CD8-positive, alpha-beta memory T cell (primary cell): ENCODE data around the gene DSCAML1. TPM values are rescaled to one million over a fixed set of nuclear protein-coding genes. Genes with fewer than 3 reads are reported as not detected.

Experiments used
- CTCF ChIA-PET: fragments of 350-600 bp; sonication (Branson Sonifier 250); formaldehyde crosslinking; loops from one replicate; lab custom pipeline; 2021; ENCODE audit warnings: antibody characterized with exemption; lab: Charles Lee
- POLR2A ChIA-PET: fragments of 350-600 bp; sonication (Branson Sonifier 250); formaldehyde crosslinking; loops from one replicate; lab custom pipeline; 2021; ENCODE audit warnings: antibody characterized with exemption; lab: Charles Lee
- DNase-seq, 5 donors: peaks; one replicate each; pipeline versions ENCODE4 v3.0.0 to v3.0.0-alpha.2; 2020 to 2022; ENCODE audit warnings: mixed read lengths in 1 of 5
- H3K27ac ChIP-seq: one replicate; pipeline ENCODE4 v1.7.0; 2013; ENCODE audit warnings: low read depth, mild to moderate bottlenecking, low read length, moderate library complexity
- H3K27me3 ChIP-seq: 2 replicates; pipeline ENCODE4 v1.7.0; 2013; ENCODE audit warnings: low read length, mild to moderate bottlenecking; ENCODE audit not compliant: insufficient read depth, poor library complexity, severe bottlenecking
- H3K36me3 ChIP-seq: 2 replicates; pipeline ENCODE4 v1.7.0; 2013; ENCODE audit warnings: mild to moderate bottlenecking, low read length, moderate library complexity; ENCODE audit not compliant: insufficient read depth
- H3K4me1 ChIP-seq: 2 replicates; pipeline ENCODE4 v1.7.0; 2013; ENCODE audit warnings: mild to moderate bottlenecking, low read length, moderate library complexity; ENCODE audit not compliant: insufficient read depth
- H3K4me3 ChIP-seq: 2 replicates; pipeline ENCODE4 v1.7.0; 2013; ENCODE audit warnings: mild to moderate bottlenecking, low read length
- H3K9me3 ChIP-seq: 2 replicates; pipeline ENCODE4 v1.7.0; 2013; ENCODE audit warnings: mild to moderate bottlenecking, low read length
- H3K27ac Mint-ChIP-seq, 8 donors: one replicate each; pipeline ENCODE4 v1.8.0; 2020 to 2021; ENCODE audit warnings: mixed read lengths in 8 of 8, mild to moderate bottlenecking in 6 of 8, inconsistent platforms in 3 of 8, moderate library complexity in 3 of 8
- H3K27me3 Mint-ChIP-seq, 2 donors: one replicate each; pipeline ENCODE4 v1.8.0; 2020 to 2021; ENCODE audit warnings: mixed read lengths in 2 of 2, mild to moderate bottlenecking in 1 of 2, moderate library complexity in 1 of 2
- H3K36me3 Mint-ChIP-seq, 3 donors: one replicate each; pipeline ENCODE4 v1.8.0; 2020 to 2021; ENCODE audit warnings: mixed read lengths in 3 of 3, inconsistent platforms in 1 of 3, mild to moderate bottlenecking in 1 of 3
- H3K4me1 Mint-ChIP-seq, 3 donors: one replicate each; pipeline ENCODE4 v1.8.0; 2020 to 2021; ENCODE audit warnings: mixed read lengths in 3 of 3, inconsistent platforms in 1 of 3, mild to moderate bottlenecking in 1 of 3
- H3K4me3 Mint-ChIP-seq, 7 donors: one replicate each; pipeline ENCODE4 v1.8.0; 2020 to 2021; ENCODE audit warnings: mixed read lengths in 7 of 7, mild to moderate bottlenecking in 6 of 7, moderate library complexity in 4 of 7, inconsistent platforms in 2 of 7
- H3K9me3 Mint-ChIP-seq, 5 donors: one replicate each; pipeline ENCODE4 v1.8.0; 2020 to 2022; ENCODE audit warnings: mixed read lengths in 5 of 5, mild to moderate bottlenecking in 3 of 5, moderate library complexity in 2 of 5, inconsistent platforms in 1 of 5
- polyA plus RNA-seq: library from polyadenylated mRNA; unstranded; fragments of 300-500 nt; fragmentation: Illumina TruSeq; gene quantifications from one replicate; pipeline ENCODE4 v1.2.3, GENCODE V29; 2021
- total RNA-seq, 2 experiments: library from RNA; stranded (reverse); gene quantifications; one replicate each; pipeline ENCODE4 v1.2.3, GENCODE V29; 2021

The DSCAML1 gene
- total and polyA plus RNA-seq, 3 experiments from 2014 or later: 0.48 to 0.91 TPM; not detected in 1

DNA sequence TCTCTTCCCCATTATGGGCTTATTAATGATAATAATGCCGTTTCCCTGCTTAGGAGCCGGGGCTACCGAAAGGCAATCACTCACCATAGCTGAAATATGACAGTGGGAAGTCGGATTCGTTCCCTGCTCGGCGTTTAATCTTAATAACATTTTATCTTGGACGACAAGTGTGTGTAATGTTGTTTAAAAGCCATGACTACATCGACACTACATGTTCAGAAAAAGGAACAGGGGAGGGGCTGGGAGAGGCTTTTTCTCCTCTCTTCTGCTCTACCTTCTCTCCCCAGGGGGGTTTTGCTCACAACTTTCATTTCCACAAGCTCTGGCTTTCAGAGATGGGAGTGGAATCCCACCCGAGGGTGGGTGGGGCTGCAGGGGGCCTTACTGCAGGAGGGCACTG is 105.5 kb downstream of the DSCAML1 start:
- Mint-ChIP-seq H3K9me3 (no peaks in the 10 kb centered on the region), H3K36me3 (no peaks in the 10 kb centered on the region), H3K4me3 (no peak overlapping the region), H3K4me1 (no peaks in the 10 kb centered on the region), H3K27me3 (peaks cover 3 to 6% of the 10 kb centered on the region in 2 donors), H3K27ac (no peak overlapping the region)
- ChIA-PET CTCF (no interaction called here), POLR2A (no interaction called here)
- Histone ChIP-seq H3K4me1 (no peaks in the 10 kb centered on the region), H3K9me3 (no peaks in the 10 kb centered on the region), H3K27me3 (no peaks in the 10 kb centered on the region), H3K27ac (no peak overlapping the region), H3K36me3 (no peaks in the 10 kb centered on the region), H3K4me3 (no peak overlapping the region)
- DNase-seq: no peak

- CTCF ChIA-PET: no interaction called here
- Mint-ChIP-seq H3K27me3 (peaks cover 3 to 6% of the 10 kb centered on the region in 2 donors), H3K4me1 (no peaks in the 10 kb centered on the region), H3K9me3 (no peaks in the 10 kb centered on the region), H3K4me3 (no peak overlapping the region), H3K27ac (no peak overlapping the region), H3K36me3 (no peaks in the 10 kb centered on the region)
- no peaks in the 10 kb centered on the region for H3K27me3 ChIP-seq
- no peaks in the 10 kb centered on the region for H3K4me1 ChIP-seq
- POLR2A ChIA-PET: no interaction called here
- no peak overlapping the region for H3K27ac ChIP-seq
- no peak overlapping the region for H3K4me3 ChIP-seq
- H3K9me3 ChIP-seq: no peaks in the 10 kb centered on the region
- no peaks in the 10 kb centered on the region for H3K36me3 ChIP-seq
- no peak for DNase-seq
These were observed 105.8 kb downstream of the DSCAML1 start for GRCh38 chr11:117691218-117691514.

DNA sequence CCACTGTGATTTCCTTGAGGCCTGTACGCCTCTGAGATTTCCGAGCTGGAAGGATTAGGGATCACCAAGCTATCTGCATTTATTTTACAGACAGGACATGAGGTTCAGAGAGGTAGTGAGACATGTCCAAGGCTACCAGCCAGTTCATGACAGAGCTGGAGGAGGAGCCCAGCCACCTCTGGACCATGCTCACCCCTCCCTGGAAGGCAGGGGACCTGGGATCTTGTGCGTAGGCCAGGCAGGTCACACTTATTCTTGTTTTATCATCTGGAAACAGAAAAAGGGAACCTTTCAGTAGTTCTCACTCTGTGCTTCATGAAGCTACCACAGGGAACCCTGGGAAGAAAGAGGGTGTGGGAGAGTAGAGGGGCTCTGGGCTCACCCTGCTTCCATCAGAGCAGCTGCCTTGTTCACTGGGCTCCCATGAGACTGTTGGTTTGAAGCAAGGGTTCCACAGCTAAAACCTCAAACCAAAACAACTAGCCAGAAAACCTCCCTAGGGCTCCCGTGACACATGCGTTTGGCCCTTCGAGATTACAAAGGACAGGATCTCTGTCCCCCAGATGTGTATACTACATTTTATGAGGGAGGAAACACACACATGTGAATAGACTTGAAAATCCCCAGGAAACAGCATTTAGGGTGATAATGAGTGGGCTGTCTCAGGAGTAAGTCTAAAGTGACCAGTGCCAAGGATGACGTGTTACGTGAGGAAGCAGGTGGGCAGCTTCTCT is 106.4 kb downstream of the DSCAML1 start:
- H3K9me3 ChIP-seq: no peaks in the 10 kb centered on the region
- H3K9me3 Mint-ChIP-seq: no peaks in the 10 kb centered on the region
- no peak for DNase-seq
- H3K27me3 Mint-ChIP-seq: peaks cover 3 to 6% of the 10 kb centered on the region in 2 donors
- H3K4me1 ChIP-seq: no peaks in the 10 kb centered on the region
- ChIA-PET CTCF (no interaction called here), POLR2A (no interaction called here)
- H3K27ac Mint-ChIP-seq: no peak overlapping the region
- H3K27ac ChIP-seq: no peak overlapping the region
- no peaks in the 10 kb centered on the region for H3K36me3 Mint-ChIP-seq
- H3K4me3 Mint-ChIP-seq: no peak overlapping the region
- no peak overlapping the region for H3K4me3 ChIP-seq
- H3K4me1 Mint-ChIP-seq: no peaks in the 10 kb centered on the region
- H3K27me3 ChIP-seq: no peaks in the 10 kb centered on the region
- H3K36me3 ChIP-seq: no peaks in the 10 kb centered on the region

DNA sequence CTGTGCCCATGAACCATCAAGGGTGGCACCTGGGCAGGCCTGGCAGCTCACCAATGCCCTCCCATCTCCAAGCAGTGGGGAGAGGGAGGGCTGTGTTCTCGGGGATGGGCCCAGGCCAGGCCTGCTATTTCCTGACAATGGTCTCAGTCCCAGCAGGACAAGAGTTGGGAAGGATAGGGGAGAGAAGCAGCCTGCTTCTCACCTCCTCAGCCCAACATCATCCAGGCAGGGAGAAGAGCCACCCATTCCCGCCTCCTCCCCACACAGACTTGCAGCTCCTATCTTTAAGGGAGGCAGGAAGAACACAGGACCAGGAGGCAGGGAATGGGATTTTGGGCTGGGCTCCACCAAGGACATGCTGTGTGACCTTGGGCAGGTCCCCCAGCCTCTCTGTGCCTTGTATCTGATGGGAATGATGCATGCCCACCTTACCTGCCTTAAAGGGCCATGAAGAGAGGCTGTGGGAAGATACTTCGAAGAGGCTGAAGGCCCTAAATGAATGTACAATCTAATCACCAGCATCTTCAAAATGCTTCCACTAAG is 108.7 kb downstream of the DSCAML1 start:
- Mint-ChIP-seq H3K27me3 (peaks cover 3 to 9% of the 10 kb centered on the region in 2 donors), H3K36me3 (no peaks in the 10 kb centered on the region), H3K9me3 (no peaks in the 10 kb centered on the region), H3K4me3 (no peak overlapping the region), H3K27ac (no peak overlapping the region), H3K4me1 (no peaks in the 10 kb centered on the region)
- no peaks in the 10 kb centered on the region for H3K27me3 ChIP-seq
- H3K36me3 ChIP-seq: no peaks in the 10 kb centered on the region
- no peaks in the 10 kb centered on the region for H3K4me1 ChIP-seq
- ChIA-PET POLR2A (no interaction called here), CTCF (no interaction called here)
- H3K4me3 ChIP-seq: no peak overlapping the region
- no peak overlapping the region for H3K27ac ChIP-seq
- DNase-seq: no peak
- no peaks in the 10 kb centered on the region for H3K9me3 ChIP-seq

DNA sequence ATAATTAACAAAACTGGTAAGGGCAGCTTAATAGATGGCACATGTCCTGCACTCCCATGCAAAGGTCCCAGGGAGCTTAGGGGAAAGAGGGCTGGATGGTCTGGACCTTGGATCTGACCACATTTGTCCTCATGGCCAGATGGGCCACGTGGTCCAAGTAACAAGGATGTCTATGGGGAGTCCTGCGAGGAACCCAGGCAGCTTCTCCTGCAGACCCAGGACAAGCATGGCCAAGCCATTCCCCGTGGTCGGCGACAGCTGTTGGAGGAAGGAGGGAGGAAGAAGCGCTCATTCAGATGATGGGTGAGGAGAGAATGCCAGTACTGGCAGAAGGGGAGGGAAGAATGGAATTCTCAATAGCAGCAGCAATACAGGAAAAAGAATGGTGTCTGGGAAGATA is 109.2 kb downstream of the DSCAML1 start:
- no peaks in the 10 kb centered on the region for H3K27me3 ChIP-seq
- no peak for DNase-seq
- H3K27ac ChIP-seq: no peak overlapping the region
- Mint-ChIP-seq H3K27ac (no peak overlapping the region), H3K4me3 (no peak overlapping the region), H3K4me1 (no peaks in the 10 kb centered on the region), H3K36me3 (no peaks in the 10 kb centered on the region), H3K9me3 (no peaks in the 10 kb centered on the region), H3K27me3 (peaks cover 3 to 9% of the 10 kb centered on the region in 2 donors)
- CTCF ChIA-PET: no interaction called here
- no peaks in the 10 kb centered on the region for H3K4me1 ChIP-seq
- no peaks in the 10 kb centered on the region for H3K9me3 ChIP-seq
- POLR2A ChIA-PET: no interaction called here
- H3K36me3 ChIP-seq: no peaks in the 10 kb centered on the region
- H3K4me3 ChIP-seq: no peak overlapping the region

DNA sequence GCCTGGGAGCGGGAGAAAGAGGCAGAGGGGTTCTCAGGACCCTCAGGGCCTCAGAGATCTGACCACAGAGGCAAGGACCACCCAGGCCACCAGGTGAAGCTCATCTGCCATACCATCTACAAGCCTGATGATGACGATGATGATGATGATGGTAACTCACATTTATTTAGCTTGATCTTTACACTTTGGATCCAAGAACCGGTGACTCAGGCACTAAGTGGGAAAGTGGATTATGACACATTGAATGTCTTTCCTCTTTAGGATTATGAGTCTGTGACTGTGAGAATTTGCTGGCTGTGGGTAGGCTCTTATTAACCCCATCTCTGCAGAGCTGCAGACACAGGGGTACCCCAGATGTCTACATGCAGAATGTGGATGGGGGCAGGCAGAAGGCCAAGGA is 110.3 kb downstream of the DSCAML1 start:
- DNase-seq: no peak
- Mint-ChIP-seq H3K4me3 (no peak overlapping the region), H3K27ac (no peak overlapping the region), H3K9me3 (no peaks in the 10 kb centered on the region), H3K4me1 (no peaks in the 10 kb centered on the region), H3K27me3 (peaks cover 3 to 13% of the 10 kb centered on the region in 2 donors), H3K36me3 (no peaks in the 10 kb centered on the region)
- CTCF ChIA-PET: no interaction called here
- H3K36me3 ChIP-seq: no peaks in the 10 kb centered on the region
- no peak overlapping the region for H3K4me3 ChIP-seq
- no peaks in the 10 kb centered on the region for H3K27me3 ChIP-seq
- H3K4me1 ChIP-seq: no peaks in the 10 kb centered on the region
- H3K27ac ChIP-seq: no peak overlapping the region
- POLR2A ChIA-PET: no interaction called here
- no peaks in the 10 kb centered on the region for H3K9me3 ChIP-seq

DNA sequence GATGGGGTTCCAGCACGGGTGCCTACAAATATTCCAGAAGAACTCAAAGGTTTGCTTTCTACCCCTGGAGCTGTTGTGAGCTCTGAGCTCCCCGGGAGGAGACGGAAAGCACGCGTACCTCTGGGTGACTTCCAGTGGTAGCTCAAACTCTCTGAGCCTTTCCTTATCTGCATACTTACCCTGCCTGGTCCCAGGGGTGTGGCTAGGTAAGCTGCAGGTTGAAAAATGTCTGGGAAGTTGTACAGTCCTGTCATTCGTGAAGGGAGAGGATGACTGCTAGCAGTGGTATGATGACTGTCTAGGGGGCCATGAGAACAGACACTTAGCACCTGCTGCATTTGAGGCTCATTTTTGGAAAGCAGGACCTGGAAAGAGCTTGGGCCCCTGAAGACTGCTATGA is 111.5 kb downstream of the DSCAML1 start:
- no peaks in the 10 kb centered on the region for H3K9me3 ChIP-seq
- H3K27ac ChIP-seq: no peak overlapping the region
- no peaks in the 10 kb centered on the region for H3K4me1 ChIP-seq
- Mint-ChIP-seq H3K4me3 (no peak overlapping the region), H3K27me3 (peaks cover 3 to 13% of the 10 kb centered on the region in 2 donors), H3K9me3 (no peaks in the 10 kb centered on the region), H3K4me1 (no peaks in the 10 kb centered on the region), H3K27ac (no peak overlapping the region), H3K36me3 (no peaks in the 10 kb centered on the region)
- ChIA-PET CTCF (interaction anchor here (0.8 kb wide), 1 partner anchor 27 kb away, joined by 3 read pairs; no protein-coding TSS in a partner anchor), POLR2A (no interaction called here)
- no peak overlapping the region for H3K4me3 ChIP-seq
- H3K36me3 ChIP-seq: no peaks in the 10 kb centered on the region
- H3K27me3 ChIP-seq: no peaks in the 10 kb centered on the region
- DNase-seq: no peak

- no peak overlapping the region for H3K4me3 ChIP-seq
- H3K36me3 Mint-ChIP-seq: no peaks in the 10 kb centered on the region
- CTCF ChIA-PET: interaction anchor here (0.8 kb wide), 1 partner anchor 26 kb away, joined by 3 read pairs; no protein-coding TSS in a partner anchor
- no peak for DNase-seq
- peaks cover 3 to 13% of the 10 kb centered on the region in 2 donors for H3K27me3 Mint-ChIP-seq
- H3K9me3 Mint-ChIP-seq: no peaks in the 10 kb centered on the region
- H3K9me3 ChIP-seq: no peaks in the 10 kb centered on the region
- no peak overlapping the region for H3K27ac ChIP-seq
- POLR2A ChIA-PET: no interaction called here
- no peak overlapping the region for H3K4me3 Mint-ChIP-seq
- no peak overlapping the region for H3K27ac Mint-ChIP-seq
- H3K27me3 ChIP-seq: no peaks in the 10 kb centered on the region
- H3K4me1 ChIP-seq: no peaks in the 10 kb centered on the region
- H3K36me3 ChIP-seq: no peaks in the 10 kb centered on the region
- H3K4me1 Mint-ChIP-seq: no peaks in the 10 kb centered on the region
These were observed 112.3 kb downstream of the DSCAML1 start for GRCh38 chr11:117684731-117685130.
